Measurements from ENCODE around the gene LPP.

Gene LPP

DNA sequence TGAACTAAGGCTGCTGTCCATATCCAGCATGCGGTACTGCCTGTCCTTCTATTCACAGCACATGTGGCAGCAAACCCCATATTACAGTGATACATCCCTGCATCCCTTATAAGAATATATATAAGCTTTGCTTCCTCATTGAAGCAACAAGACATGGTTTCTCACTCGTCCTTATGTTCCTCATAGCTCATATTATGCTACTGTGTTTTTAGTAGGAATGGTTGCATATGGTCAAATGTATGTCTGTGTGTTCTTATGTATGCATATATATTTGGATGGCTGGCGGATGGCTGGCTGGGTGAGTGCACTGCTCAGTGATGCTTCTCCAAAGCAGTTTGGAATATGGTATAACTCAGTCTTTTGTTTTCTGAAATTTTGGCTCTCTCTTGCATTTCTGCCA is 254.9 kb downstream of the LPP start:
- TF ChIP-seq, protein P1, sequence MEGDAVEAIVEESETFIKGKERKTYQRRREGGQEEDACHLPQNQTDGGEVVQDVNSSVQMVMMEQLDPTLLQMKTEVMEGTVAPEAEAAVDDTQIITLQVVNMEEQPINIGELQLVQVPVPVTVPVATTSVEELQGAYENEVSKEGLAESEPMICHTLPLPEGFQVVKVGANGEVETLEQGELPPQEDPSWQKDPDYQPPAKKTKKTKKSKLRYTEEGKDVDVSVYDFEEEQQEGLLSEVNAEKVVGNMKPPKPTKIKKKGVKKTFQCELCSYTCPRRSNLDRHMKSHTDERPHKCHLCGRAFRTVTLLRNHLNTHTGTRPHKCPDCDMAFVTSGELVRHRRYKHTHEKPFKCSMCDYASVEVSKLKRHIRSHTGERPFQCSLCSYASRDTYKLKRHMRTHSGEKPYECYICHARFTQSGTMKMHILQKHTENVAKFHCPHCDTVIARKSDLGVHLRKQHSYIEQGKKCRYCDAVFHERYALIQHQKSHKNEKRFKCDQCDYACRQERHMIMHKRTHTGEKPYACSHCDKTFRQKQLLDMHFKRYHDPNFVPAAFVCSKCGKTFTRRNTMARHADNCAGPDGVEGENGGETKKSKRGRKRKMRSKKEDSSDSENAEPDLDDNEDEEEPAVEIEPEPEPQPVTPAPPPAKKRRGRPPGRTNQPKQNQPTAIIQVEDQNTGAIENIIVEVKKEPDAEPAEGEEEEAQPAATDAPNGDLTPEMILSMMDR (IDR thresholded peaks at IDR 0.05; ENCODE audit: control insufficient read depth, insufficient read depth, low read depth, low read length, missing control alignments) = no peak
- H3K4me3 ChIP-seq (ENCODE audit: control insufficient read depth, low read depth, low read length) = no peak overlapping the region
- DNase-seq (ENCODE audit: low read depth) = no peak

DNA sequence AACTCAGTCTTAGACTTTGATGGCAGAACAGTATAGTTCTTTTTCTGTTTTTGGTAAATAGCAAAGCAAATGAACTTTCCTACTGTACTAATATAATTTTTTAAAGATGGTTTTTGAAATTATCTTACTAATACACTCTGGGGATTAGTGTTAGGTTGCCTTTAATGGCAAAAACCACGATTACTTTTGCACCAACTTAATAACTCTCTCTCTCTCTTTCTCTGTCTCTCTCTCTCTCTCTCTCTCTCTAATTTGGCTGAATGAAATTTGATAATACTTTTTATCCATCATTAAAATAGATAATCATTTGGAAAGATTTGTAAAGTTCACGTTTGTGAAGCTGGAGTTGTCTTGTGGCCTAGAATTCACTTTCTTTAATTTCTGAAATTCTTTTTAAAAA is 257.8 kb downstream of the LPP start:
- no peak overlapping the region for H3K4me3 ChIP-seq (ENCODE audit: control insufficient read depth, low read depth, low read length)
- TF ChIP-seq, protein P1 (IDR thresholded peaks at IDR 0.05; ENCODE audit: control insufficient read depth, insufficient read depth, low read depth, low read length, missing control alignments) = no peak
- DNase-seq (ENCODE audit: low read depth) = no peak

DNA sequence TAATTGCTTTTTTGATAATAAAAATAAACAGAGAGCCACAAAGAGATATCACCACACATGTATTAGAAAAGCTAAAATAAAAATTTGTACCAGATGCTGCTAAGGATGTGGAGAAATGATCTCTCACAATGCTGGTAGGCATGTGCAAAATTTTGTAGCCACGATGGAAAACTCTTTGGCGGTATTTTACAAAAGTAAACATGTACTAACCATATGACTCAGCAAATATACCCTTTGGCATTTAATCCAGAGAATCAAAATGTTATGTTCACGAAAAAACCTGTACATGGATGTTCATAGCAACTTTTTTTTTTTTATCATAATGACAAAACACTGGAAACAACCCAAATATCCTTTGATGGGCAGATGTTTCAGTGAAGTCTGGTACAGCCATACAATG is 261.2 kb downstream of the LPP start:
- TF ChIP-seq, protein P1 (IDR thresholded peaks at IDR 0.05; ENCODE audit: control insufficient read depth, insufficient read depth, low read depth, low read length, missing control alignments) = no peak
- no peak for DNase-seq (ENCODE audit: low read depth)

DNA sequence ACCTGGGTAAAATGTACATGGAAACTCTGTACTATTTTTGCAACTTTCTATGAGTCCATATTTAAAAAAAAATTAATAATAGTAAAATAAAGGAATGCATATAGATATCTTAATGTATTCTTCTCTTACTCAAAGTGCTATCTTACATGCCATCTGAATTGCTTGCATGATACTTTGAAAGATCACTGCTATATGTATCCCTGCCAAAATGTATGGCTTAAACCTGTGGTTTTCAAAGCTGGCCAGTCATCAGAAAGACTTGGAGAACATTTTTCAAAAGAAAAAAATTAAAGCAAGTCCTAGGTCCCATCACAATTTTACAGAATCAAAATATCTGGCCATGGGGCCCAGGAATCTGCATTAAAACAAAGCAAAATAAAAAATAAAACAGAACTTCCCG is 262.1 kb downstream of the LPP start:
- TF ChIP-seq, protein P1 (IDR thresholded peaks at IDR 0.05; ENCODE audit: control insufficient read depth, insufficient read depth, low read depth, low read length, missing control alignments) = no peak
- DNase-seq (ENCODE audit: low read depth) = no peak
- no peak overlapping the region for H3K4me3 ChIP-seq (ENCODE audit: control insufficient read depth, low read depth, low read length)

More for the DNA sequence above, 261.2 kb downstream of the LPP start:
- H3K4me3 ChIP-seq (ENCODE audit: control insufficient read depth, low read depth, low read length) = no peak overlapping the region

DNA sequence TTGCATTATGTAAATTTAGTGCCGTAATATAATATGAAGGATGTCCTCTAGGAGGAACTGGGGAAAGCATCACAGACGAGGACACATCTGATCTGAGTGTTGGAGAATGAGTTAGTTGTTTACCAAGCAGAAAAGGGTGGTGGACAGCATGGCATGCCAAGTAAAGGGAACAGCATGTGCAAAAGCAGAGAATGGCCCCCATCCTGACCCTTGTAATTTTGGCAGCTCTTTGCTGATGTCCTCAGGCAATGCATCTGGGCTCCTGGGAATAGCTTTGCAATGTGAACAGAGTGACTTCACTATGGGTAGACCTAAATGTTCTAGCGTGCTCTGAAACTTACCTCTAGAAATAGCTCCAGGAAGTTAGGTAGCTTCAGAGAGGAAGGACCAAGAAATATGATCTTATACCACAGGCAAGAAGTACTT is 263.3 kb downstream of the LPP start:
- DNase-seq (ENCODE audit: low read depth) = no peak
- TF ChIP-seq, protein P1 (IDR thresholded peaks at IDR 0.05; ENCODE audit: control insufficient read depth, insufficient read depth, low read depth, low read length, missing control alignments) = no peak
- H3K4me3 ChIP-seq (ENCODE audit: control insufficient read depth, low read depth, low read length) = no peak overlapping the region

DNA sequence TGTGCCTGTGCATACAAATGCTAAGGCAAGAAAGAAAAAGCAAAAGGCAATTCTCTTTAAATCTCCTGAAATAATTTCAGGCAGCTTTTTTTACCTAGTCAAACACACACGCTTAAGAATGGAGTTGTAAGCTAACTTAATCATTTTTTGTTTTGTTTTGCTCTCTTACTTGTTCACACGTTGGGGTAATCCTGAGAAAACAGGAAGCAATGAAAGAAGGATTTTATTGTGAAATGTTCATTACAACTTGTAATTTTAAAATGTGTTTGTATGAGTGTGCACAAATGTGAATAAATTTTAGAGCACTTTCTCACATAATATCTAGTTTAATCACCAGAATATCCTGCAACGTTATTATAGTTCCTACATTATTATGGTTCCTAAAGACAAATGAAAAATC is 263.8 kb downstream of the LPP start:
- H3K4me3 ChIP-seq (ENCODE audit: control insufficient read depth, low read depth, low read length) = no peak overlapping the region
- no peak for DNase-seq (ENCODE audit: low read depth)
- TF ChIP-seq, protein P1 (IDR thresholded peaks at IDR 0.05; ENCODE audit: control insufficient read depth, insufficient read depth, low read depth, low read length, missing control alignments) = no peak

Measured in AG09309 (cell line).